GM20000 (cell line): Measurements from ENCODE around the gene KRTAP1-5.
"Not testable (repeated sequence)": the region's sequence is repeated elsewhere in the genome, so short reads cannot be mapped to it uniquely, and the experiment has no call there.

ENCODE experiments used
- DNase-seq: peaks from one replicate; pipeline ENCODE4 v3.0.0; 2012; ENCODE audit warnings: low spot score
- CTCF ChIP-seq: IDR thresholded peaks from 2 replicates; pipeline ENCODE4 v1.5.1; 2012; ENCODE audit warnings: mild to moderate bottlenecking, control low read depth; ENCODE audit errors: extremely low read depth, missing control alignments

The KRTAP1-5 gene

GRCh38 chr17:41026715-41027471 is at the start of gene KRTAP1-5:
KRTAP1-5 (minus strand) TSS chr17:41027208; CDS start chr17:41027155, 53 bp downstream.
- no peak for TF ChIP-seq CTCF
- DNase-seq: no peak

- no peak for DNase-seq
- TF ChIP-seq CTCF: no peak
Measured at GRCh38 chr17:41076788-41077187, 49.8 kb upstream of the KRTAP1-5 start.

GRCh38 chr17:41073676-41074075 is 46.7 kb upstream of the KRTAP1-5 start:
- TF ChIP-seq CTCF: no peak
- DNase-seq: no peak

DNA sequence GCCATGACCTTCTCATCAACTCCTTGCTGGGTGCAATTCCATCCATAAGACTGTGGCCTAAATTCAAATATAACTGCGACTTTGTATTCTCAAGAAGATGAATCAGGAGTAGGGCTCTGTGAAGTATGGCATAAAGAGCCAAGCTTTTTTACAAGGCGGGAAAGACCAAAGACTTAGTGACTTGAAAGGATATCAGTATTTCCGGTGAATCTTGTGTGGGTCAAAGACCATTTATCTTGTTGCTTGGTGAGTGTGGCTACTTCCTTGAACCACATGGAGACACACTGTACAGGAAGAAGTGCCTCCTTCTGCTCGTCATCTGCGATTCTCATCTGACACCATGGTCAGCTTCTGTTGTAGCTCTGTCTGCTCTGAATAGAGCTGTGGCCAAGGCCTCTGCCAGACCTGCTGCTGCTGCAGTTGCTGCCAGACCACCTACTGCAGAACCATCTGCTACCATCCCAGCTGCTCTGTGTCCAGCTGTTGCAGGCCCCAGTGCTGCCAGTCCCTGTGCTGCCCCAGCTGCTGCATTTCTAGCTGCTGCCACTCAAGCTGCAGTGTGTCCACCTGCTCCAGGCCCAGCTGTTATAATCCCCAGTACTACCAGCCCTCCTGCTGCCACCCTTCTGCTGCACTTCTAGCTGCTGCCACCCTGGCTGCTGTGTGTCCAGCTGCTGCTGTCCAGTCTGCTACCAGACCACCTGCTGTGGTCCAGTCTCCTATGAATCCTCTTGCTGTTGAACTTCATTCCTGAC is 44.8 kb upstream of the KRTAP1-5 start:
- TF ChIP-seq CTCF: no peak
- no peak for DNase-seq

DNA sequence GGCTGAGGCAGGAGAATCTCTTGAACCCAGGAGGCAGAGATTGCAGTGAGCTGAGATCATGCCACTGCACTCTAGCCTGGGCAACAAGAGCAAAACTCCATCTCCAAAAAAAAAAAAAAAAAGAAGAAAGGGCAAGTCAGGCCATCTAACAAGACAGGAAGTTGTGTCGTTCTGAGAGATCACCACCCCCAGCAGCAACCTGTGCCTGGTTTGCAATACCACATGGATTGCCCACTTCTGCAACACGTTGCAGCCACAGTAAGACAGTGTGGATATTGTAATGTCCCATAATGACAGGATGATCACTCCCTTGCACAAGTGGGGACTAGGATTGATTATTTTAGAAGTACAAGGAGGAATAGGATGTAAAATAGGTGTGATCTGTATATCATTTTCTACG is 42.0 kb upstream of the KRTAP1-5 start:
- no peak for DNase-seq
- no peak for TF ChIP-seq CTCF

DNA sequence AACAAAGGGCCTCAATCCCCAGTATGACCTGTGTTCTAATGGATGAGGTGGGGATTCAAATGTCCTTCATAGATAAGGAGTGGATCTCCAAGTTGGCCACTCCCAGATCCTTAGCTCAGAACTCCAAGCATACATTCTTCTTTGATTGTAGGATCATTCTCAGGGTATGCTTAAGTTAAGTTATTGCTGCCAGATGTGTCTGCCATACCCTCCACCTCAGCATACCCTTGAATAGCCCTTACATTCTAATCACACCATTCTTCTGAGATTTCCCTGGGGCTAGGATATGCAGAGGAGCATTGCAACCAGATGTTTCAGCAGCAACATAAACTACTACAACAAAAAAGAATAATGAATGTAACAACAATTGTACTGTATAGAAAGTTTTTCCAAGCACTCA is 40.3 kb upstream of the KRTAP1-5 start:
- DNase-seq: no peak
- TF ChIP-seq CTCF: no peak

DNA sequence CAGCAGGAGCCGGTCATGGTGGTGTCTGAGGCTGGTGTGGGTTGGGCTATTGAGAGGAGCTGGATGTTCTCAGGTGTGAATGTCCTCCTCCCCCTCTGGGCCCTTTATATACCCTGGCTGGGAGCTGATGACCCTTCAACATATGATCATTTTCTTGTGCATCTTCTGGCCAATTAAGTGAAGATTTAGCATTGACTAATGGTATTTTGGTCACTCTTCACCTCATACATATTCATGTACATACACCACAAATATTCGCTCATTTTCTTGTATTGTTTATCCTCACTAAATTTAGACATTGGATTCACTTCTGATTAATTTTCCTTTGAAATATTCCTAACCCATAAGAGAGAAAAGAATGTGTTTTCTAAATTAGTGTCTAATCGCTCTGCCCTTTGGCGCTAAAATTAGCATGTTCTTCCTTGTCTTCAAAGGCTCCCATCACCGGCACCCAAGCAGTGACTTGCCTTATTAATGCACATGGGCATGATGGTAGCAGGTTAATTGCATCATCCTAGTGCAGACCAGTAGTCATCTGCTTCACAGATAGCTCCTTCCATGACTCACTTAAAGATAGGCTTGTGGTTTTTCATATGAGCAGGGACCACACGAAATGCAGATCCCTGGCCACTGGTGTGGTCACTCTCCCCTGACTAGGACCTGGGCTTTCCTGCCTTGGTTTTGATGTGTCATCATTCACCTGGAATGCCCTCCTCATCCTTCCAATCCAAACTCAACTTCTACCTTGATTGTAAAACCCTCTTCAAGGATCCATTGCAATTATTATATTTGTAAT is 39.0 kb upstream of the KRTAP1-5 start, which contains the start of gene KRTAP2-4:
Gene KRTAP2-4, minus strand, starts transcription at position 51 of the 796 bp plus-strand sequence. Its CDS starts 34 bp downstream, at position 17.
- no peak for TF ChIP-seq CTCF
- no peak for DNase-seq

GRCh38 chr17:41065016-41065689 is 38.1 kb upstream of the KRTAP1-5 start:
- DNase-seq: not testable (repeated sequence)
